ENCODE measurements around the gene NEK6.
A peak's percentile ranks its signal among the peaks of the same experiment; 100 is the strongest.

DNA sequence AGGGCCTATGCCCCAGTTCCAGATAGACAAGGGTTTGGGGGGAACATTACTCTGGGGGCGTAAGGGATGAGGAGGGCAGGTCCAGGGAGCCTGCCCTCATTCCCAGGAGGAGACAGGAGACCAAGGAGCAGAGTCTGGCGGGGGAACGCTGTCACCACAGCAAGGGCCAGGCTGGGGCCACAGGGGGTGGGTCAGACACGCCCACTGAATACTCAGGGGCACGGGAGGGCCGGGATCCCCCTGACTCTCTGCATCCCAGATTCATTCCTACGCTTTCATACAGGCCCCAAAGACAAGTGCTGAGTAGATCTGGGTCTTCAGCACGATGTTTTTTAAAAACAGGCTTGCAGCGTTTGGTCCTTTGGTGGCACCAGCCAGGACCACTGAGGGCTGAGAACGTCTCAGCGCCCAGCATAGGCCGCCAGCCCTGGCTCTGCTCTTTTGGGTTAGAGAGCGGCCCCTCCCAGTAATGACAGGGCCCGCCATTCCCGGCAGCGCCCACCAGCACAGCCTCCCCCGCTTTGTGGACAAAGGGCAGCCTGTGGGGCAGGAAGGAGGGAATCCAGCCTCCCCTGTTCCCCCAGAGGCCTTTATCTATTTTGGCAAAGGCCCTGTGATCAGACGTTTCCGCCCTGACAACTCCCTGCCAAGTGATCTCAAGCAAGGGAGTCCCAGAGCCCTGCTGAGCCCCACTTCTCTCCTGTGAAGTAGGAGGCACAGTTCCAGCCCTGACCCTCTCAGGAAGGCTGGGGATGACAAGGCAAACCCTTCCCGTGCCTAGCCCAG is 24.9 kb downstream of the NEK6 start:
- TF ChIP-seq, protein P1, sequence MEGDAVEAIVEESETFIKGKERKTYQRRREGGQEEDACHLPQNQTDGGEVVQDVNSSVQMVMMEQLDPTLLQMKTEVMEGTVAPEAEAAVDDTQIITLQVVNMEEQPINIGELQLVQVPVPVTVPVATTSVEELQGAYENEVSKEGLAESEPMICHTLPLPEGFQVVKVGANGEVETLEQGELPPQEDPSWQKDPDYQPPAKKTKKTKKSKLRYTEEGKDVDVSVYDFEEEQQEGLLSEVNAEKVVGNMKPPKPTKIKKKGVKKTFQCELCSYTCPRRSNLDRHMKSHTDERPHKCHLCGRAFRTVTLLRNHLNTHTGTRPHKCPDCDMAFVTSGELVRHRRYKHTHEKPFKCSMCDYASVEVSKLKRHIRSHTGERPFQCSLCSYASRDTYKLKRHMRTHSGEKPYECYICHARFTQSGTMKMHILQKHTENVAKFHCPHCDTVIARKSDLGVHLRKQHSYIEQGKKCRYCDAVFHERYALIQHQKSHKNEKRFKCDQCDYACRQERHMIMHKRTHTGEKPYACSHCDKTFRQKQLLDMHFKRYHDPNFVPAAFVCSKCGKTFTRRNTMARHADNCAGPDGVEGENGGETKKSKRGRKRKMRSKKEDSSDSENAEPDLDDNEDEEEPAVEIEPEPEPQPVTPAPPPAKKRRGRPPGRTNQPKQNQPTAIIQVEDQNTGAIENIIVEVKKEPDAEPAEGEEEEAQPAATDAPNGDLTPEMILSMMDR (IDR thresholded peaks at IDR 0.05) = no peak
- peak; percentile 10 for TF ChIP-seq POLR2A (IDR thresholded peaks at IDR 0.05)
- TF ChIP-seq EP300 (IDR thresholded peaks at IDR 0.05) = no peak
